HG03025 (cell line): ENCODE measurements around the gene SEL1L.
"Not testable (repeated sequence)": the region's sequence is repeated elsewhere in the genome, so short reads cannot be mapped to it uniquely, and the experiment has no call there.

Experiments
- ATAC-seq: cut with Tn5 transposase; IDR thresholded peaks from one replicate; pipeline ENCODE4 v1.9.1; 2021; ENCODE audit warnings: mild to moderate bottlenecking, moderate library complexity; ENCODE audit not compliant: unreplicated experiment, low FRiP score

The SEL1L gene

DNA sequence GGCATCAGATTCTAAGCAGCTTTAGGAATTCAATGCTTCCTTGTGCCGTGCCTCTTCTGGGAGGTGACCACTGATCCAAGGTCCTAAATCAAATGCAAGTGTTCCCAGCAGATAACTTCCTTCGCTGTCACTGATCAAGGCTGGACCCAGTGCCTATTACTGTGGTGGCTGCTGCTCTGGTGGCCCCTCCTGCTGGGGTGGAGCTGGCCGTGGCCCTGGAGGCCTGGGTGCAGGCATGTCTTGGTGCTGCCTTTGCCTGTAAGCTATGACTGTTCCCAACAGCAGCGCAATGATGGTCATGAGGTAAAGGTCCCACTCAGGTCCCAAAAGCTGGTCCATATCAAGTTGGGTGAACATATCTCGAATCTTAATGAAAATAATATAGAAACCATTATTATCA lies 56.8 kb downstream of the SEL1L start:
- ATAC-seq, result no peak

GRCh38 chr14:81474685-81475324 lies 58.8 kb downstream of the SEL1L start:
- no peak for ATAC-seq

GRCh38 chr14:81474148-81474492 lies 59.5 kb downstream of the SEL1L start:
- ATAC-seq, result peak; percentile 51

GRCh38 chr14:81473456-81474147 lies 60.1 kb downstream of the SEL1L start:
- ATAC-seq, result peak; percentile 3

DNA sequence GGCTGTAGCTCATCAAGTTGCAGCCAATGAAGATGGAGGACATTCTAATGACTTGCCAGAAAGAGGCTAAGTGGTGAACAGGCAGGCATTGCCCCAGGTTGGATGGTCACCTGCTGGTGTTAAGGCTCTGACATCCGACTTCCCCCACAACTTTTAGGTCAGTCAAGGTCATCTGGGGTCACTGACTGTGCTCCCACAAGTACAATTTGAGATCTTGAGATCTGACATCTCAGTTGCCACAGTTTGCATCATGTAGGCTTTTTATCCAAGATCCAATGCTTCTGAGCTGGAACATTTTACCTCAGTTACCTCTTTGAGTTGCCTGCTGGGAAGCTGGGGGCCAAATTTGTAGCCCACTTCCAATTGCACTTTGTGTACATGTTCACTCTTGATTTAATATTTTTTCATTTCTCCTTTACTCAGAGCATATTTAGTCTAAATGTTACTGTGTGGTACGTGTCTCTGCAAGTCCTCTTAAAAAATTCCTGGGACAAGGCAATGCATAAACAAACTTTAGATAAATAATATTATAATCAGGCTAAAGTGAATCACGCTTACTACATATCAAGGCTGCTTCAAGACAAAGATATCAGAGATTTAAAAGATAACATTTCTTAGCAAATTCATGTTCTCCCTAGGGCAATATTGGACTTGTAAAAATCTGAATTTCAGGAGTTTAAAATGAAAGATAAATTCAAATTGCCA lies 61.4 kb downstream of the SEL1L start:
- ATAC-seq, result no peak

DNA sequence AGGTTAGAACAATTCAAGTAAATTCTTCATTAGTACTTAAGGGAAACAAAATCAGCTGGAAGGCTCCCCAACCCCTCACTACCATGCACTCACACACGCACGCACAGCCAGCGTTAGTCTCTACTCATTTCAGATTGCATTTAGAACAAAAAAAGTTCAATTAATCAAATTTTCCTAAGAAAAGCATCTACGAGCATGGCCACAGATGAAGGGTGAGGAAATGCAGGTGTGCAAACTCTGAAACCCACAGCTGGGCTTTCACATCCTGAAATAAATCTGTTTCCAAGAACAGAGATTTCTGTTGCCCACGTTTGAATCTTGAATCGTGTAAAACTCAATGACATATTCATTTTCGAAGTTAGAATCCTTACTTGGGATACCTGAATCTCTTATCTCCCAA lies 62.6 kb downstream of the SEL1L start:
- peak; percentile 34 for ATAC-seq

- ATAC-seq, result peak; percentile 23
Measured at GRCh38 chr14:81470557-81470826, 63.2 kb downstream of the SEL1L start.

DNA sequence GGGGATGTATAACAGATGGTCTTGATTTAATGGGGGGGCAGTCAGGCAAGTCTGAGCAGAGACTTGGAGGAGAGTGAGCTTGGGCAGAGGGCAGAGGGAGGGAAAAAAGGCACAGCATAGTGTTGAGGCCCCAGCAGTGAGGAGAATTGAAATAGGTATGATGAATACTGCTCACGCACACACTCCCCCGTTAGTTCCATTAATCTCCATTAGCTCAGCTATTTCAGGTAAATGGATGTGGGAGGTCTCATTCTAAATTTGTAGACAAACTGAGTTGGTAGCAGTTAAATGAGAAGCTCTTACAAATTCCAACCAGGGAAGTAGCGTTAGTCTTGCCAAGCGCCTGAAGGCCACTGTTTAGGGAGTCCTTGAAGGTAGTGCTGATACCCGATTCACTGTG lies 66.8 kb downstream of the SEL1L start:
- no peak for ATAC-seq

GRCh38 chr14:81465507-81466228 lies 68.0 kb downstream of the SEL1L start:
- ATAC-seq, result no peak

- not testable (repeated sequence) for ATAC-seq
Measured at GRCh38 chr14:81465003-81465392, 68.7 kb downstream of the SEL1L start.

DNA sequence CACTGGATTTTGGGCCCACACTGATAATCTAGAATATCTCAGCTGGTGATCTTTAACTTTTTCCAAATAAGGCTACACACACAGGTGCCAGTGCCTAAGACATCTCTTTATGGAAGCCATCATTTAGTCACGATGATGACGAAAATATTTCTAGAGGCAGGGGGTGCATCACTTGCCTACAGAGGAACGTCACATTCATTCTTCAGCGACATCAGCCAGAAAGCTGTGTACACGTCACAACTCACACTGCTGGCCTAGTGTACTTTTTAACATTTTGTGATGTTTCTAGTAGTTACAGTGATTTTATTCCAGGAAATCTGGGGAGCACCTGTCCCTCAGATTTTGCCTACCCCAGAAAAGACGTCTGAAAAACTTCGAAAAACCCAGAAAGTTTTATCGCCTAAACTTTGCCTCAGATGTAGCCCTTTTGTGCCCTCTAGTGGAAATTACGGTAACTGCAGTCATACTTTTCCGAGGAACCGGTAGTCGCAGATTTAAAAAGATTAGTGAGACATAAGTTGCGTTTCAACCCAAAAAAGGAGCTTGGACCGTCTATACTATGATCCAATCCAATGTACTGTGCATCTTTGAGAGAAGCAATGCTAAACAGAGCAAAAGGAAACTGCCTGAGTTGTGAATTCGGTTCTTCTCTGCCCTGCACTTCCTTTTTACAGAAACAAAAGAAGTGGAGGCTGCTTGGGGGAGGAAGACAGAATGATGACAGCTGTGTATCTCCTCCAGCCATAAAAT lies 69.2 kb downstream of the SEL1L start:
- no peak for ATAC-seq

- not testable (repeated sequence) for ATAC-seq
Measured at GRCh38 chr14:81462356-81462755, 71.3 kb downstream of the SEL1L start.

DNA sequence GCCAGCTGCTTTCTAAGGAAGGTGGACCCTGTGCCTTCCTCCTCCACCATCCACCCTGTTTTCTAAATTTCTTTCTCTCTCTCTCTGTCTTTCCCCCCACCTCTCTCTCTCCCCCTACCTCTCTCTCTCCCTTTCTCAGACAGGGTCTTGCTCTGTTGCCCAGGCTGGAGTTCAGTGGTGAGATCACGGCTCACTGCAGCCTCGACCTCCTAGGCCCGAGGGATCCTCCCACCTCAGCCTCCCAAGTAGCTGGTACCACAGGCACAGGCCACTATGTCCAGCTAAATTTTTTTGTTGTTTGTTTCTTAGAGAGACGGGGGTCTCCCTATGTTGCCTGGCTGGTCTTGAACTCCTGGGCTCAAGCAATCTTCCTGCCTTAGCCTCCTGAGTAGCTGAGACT lies 73.7 kb downstream of the SEL1L start:
- no peak for ATAC-seq

DNA sequence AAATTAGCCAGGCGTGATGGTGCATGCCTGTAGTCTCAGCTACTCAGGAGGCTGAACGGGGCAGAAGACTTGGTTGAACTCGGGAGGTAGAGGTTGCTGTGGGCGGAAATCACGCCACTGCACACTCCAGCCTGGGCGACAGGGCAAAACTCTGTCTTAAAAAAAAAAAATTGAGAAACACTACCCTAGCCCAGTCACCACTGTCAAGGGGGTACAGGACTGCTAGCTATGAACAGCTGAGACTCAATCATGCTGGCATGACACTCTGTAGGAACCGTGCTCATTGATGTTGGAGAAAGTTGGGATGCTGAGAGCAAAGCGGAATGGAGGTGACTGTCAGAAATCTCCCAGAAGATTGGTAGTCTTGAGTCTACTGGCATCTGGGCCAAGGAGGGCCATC lies 75.3 kb downstream of the SEL1L start:
- no peak for ATAC-seq

- no peak for ATAC-seq
Measured at GRCh38 chr14:81455390-81455789, 78.3 kb downstream of the SEL1L start.

GRCh38 chr14:81454572-81455218 lies 79.0 kb downstream of the SEL1L start:
- ATAC-seq, result peak; percentile 61

DNA sequence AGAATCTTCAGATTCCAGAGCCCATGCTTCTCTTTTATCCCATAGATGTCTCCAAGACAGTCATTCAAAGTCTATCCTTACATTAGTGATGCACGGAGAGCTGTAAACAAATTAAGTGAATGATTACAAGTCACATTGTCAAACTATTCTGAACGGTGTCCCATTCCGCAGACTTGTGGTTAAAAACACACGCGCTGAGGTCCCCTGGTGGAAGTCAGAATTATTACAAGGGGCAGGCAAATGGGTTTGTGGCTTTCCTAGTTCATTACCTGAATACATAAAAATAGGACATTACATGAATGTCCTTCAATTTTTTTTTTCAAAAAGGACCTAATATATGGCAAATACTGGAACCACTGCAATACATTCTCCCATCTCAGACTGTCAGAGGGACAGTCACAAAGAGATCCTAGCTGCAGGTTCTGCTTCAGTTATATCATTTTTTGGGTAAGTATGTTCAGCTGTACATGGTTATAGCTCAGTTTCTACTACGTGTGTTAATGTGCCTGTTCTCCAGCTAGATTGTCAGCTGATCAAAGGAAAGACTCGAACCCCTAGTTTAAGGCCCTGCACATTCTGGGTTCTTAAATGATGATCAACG lies 80.4 kb downstream of the SEL1L start:
- ATAC-seq, result peak; percentile 57

GRCh38 chr14:81452341-81453133 lies 81.1 kb downstream of the SEL1L start:
- ATAC-seq, result no peak

GRCh38 chr14:81450976-81451375 lies 82.7 kb downstream of the SEL1L start:
- no peak for ATAC-seq
